GM12801 (cell line): Measurements from ENCODE around the gene MFSD11.

Experiments
- TF ChIP-seq, protein P1 (sequence below): IDR thresholded peaks from one replicate; pipeline ENCODE4 v1.5.1; 2011; ENCODE audit warnings: control low read depth; ENCODE audit not compliant: insufficient read length; ENCODE audit errors: extremely low read depth

The MFSD11 gene

DNA sequence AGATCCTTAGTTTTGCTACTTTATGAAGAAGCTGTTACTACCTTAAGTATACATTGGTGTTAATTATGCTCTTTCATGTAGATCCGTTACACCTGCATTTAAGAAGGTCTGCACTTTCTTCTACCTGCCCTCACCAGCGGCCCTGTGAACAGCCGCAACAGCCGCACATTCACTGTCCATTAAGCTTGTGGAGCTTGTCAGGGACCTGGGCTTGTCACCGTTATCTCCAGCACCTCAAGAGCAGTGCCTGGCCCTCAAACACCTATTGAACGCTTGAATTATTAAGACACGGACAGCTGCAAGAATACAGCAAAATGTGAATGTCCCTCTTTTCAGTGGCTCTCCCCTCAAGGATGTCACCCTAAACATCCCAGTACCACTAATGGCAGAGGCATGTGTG, 24.2 kb upstream of the MFSD11 start:
- TF ChIP-seq, protein P1, sequence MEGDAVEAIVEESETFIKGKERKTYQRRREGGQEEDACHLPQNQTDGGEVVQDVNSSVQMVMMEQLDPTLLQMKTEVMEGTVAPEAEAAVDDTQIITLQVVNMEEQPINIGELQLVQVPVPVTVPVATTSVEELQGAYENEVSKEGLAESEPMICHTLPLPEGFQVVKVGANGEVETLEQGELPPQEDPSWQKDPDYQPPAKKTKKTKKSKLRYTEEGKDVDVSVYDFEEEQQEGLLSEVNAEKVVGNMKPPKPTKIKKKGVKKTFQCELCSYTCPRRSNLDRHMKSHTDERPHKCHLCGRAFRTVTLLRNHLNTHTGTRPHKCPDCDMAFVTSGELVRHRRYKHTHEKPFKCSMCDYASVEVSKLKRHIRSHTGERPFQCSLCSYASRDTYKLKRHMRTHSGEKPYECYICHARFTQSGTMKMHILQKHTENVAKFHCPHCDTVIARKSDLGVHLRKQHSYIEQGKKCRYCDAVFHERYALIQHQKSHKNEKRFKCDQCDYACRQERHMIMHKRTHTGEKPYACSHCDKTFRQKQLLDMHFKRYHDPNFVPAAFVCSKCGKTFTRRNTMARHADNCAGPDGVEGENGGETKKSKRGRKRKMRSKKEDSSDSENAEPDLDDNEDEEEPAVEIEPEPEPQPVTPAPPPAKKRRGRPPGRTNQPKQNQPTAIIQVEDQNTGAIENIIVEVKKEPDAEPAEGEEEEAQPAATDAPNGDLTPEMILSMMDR: no peak

DNA sequence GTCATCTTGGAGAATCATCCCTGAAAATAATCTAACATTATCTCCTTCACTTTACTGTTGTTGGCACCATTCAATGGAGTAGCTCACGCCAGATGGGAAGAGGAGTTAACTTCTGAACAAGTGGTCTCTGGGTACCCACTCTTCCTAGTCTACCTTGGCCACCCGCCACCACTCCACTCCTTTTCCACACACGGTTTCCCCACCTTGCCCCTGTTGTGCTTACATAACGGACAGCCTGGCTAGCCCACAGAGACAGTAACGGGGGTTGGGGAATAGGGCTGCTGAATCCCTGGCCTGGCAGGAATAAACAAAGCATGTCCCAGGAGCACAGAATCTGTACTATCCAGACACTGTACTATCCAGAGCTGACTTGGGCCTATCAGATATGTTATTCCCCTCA, 23.6 kb upstream of the MFSD11 start:
- TF ChIP-seq, protein P1: no peak

DNA sequence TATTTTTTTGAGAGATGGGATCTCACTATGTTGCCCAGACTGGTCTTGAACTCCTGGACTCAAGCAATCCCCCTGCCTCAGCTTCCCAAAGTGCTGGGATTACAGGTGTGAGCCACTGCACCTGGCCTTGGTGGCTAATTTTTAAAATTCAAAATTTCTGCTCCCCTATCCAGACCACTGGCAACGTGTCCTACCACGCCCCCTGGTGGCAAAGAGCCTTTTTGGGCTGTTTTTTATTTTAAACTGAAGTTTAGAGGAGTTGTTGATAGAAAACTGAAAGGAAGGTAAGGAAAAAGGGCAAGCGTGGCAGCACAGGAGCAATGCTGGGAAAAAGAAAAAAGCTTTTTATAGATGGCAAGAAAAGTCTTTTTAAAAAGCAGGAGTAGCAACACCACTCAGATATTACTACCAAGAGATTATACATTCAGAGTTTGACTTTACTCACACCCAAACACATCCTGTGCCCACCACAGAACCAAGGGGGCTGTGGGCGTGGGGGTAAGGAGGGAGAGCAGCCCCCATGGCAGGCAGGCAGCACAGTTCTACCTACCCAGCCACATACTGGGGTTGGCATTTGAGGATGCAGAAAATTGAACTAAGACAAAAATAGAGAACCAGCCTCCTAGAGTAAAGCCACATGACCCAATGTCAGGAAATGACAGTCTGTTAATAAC, 23.0 kb upstream of the MFSD11 start:
- TF ChIP-seq, protein P1: no peak

DNA sequence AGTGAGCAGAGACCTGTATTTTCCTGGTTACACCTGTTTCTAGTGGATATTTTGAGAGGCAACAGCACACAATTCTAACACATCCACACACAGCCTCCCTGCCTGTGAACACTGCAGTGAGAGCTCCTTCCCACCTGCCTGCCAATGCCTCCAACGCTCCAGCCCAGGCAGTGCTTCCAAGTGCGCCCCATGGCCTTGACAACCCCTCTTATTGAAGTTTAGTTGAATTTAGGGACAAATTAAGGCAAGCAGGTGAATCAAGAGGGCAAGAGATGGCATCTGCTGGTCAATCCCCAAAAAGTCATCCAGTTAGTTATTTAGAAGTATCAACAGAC, 22.5 kb upstream of the MFSD11 start:
- TF ChIP-seq, protein P1: no peak

DNA sequence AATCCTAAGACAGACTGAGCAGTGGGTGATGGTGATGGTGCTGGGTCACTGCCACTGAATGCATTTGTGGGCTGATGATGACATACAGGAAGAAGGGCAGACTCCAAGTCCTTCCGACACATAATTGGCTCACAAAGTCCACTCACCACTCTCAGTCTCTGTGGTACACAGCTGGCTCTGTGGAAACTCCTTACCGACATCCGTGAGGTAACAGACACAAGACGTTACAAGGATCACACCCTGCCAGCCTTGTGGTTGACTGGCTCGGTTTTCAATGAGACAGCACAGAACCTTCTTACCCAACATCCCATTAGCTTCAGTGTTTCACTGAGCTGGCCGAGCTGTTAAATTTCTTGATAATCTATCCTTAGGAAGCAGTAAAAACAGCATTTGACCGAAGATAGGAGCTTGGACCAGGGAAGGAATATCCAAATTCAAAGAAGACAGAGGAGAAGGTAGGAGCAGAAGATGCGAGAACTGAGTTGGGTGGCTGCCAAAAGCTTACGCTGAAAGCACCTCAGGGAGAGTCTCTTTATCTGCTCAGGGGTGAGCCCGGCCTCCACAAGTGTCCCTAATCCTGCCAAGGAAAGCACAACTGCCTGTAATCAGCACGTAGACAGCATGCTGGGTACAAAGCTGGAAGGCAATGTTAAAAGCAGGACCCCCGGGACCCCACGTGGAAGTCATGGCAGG, 21.6 kb upstream of the MFSD11 start:
- TF ChIP-seq, protein P1: no peak

DNA sequence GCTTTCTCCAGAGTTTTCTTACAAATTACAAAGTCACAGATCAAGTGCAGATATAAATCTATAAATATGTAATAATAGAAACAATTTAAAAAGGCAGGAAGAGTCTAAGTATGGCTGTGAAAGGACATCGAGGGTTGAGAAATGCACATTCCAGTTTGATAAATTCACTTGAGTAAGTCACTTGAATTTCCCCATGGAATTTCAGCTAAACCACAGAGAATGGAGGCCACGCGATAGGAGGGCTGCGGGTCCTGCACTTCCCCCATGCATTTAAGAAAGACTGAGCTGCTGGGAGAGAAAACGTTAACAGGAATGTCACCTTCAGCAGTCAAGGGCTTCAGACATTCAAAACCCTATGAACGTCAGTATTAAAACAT, 21.1 kb upstream of the MFSD11 start:
- TF ChIP-seq, protein P1: no peak

DNA sequence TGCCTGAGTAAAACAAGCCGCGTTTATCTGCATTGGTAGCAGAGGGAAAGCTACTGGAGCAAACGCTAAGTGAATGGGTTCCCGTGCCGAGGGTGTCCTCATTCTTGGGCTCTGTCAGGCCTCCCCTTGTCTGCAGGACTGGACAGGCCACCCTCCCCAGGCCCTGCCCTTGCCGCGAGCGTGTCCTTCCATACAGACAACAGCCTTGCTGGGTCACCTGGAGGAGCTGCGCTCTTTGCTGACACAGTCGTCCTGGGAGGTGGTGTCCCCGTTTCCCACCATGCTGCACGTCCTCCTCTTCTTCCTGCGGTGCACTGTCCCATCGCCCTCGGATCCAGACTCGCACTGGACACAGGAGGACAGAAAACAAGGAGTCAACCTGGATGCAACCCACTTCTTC, 19.4 kb upstream of the MFSD11 start:
- TF ChIP-seq, protein P1: no peak
